ENCODE data around the gene TMEM144. TPM values are rescaled to one million over a fixed set of nuclear protein-coding genes. Genes with fewer than 3 reads are reported as not detected.

The TMEM144 gene
- total RNA-seq, 4 donors from 2014 or later: 3.4 to 12.8 (median 9.5) TPM

DNA sequence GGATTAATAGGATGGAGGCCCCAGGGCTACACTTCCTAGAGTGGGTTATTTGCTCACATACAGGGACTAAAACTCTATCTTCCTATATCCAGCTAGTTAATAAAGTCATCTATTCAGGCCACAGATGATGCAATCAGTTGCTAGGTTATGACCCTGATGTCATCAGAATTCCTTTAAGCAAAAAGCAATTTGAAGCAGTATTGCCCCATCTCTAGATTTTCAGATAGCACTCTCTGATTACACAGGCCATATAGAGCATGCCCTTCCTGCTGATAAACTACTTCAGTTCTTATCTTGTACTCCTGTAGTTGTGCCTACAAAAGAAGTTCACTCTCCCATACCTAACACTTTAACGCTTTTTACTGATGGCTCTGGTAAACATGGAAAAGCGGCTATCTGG is 84.8 kb downstream of the TMEM144 start:
- TF ChIP-seq POLR2A (IDR thresholded peaks at IDR 0.05): no peak
- TF ChIP-seq, protein P1, sequence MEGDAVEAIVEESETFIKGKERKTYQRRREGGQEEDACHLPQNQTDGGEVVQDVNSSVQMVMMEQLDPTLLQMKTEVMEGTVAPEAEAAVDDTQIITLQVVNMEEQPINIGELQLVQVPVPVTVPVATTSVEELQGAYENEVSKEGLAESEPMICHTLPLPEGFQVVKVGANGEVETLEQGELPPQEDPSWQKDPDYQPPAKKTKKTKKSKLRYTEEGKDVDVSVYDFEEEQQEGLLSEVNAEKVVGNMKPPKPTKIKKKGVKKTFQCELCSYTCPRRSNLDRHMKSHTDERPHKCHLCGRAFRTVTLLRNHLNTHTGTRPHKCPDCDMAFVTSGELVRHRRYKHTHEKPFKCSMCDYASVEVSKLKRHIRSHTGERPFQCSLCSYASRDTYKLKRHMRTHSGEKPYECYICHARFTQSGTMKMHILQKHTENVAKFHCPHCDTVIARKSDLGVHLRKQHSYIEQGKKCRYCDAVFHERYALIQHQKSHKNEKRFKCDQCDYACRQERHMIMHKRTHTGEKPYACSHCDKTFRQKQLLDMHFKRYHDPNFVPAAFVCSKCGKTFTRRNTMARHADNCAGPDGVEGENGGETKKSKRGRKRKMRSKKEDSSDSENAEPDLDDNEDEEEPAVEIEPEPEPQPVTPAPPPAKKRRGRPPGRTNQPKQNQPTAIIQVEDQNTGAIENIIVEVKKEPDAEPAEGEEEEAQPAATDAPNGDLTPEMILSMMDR (IDR thresholded peaks at IDR 0.05): no peak
- H3K4me1 ChIP-seq: no peaks in the 10 kb centered on the region
- DNase-seq: no peak
- intact Hi-C loops (cut with DNase I): no loop called here
- H3K36me3 ChIP-seq: no peaks in the 10 kb centered on the region
- 80 to 84% methylated on average over 2 of the region's 2 CpGs for WGBS, 2 donors
- no peaks in the 10 kb centered on the region for H3K9me3 ChIP-seq
- no peaks in the 10 kb centered on the region for H3K27me3 ChIP-seq
- no peak overlapping the region for H3K27ac ChIP-seq
- no peak overlapping the region for H3K4me3 ChIP-seq

DNA sequence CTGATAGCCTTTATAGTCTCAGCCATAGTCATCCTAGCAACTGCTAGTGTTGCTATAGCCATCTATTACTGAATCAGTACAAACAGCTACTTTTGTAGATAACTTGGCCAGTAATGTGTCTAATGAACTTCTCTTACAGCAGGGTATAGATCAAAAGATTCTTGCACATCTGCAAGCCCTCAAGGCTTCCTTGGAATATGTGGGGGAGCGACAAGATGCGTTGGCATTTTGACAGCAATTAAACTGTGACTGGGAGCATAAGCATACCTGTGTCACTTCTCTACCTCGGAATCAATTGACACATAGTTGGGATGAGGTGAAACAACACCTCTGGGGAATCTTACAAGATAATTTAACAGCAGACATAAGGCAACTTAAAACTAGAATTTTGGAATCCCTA is 87.6 kb downstream of the TMEM144 start:
- no peaks in the 10 kb centered on the region for H3K36me3 ChIP-seq
- no peaks in the 10 kb centered on the region for H3K9me3 ChIP-seq
- no peaks in the 10 kb centered on the region for H3K4me1 ChIP-seq
- H3K4me3 ChIP-seq: no peak overlapping the region
- H3K27ac ChIP-seq: no peak overlapping the region
- TF ChIP-seq POLR2A (IDR thresholded peaks at IDR 0.05): no peak
- TF ChIP-seq, protein P1 (IDR thresholded peaks at IDR 0.05): no peak
- H3K27me3 ChIP-seq: no peaks in the 10 kb centered on the region
- DNase-seq: no peak
- intact Hi-C loops (cut with DNase I): no loop called here
- 29 to 66% methylated on average over 1 to 3 of the region's 3 CpGs for WGBS, 2 donors

DNA sequence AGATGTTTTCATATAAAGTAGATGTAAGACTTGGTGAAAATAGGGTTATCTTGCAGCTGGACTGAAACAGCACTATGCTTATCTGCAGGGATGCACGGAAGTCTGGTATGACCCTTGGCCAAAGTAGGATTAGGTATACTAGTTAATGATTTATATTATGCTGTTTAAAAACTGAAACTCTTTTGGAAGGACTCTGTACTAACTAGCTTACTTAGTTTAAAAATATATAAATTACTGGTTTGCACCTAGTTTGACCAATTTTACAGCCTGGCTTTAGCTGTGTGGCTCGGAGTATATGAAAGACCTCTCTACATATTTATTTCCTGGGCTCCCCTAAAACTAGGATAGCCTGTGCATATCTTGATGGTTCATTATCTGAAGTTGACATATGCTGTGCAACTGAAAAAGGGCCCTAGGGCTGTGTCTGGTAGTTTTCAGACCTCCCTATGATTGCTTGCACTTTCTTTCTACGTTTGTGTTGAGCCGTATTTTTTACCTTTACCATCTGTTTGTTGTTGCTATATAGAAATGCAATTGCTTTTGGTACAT is 89.2 kb downstream of the TMEM144 start:
- no peaks in the 10 kb centered on the region for H3K4me1 ChIP-seq
- no peak overlapping the region for H3K4me3 ChIP-seq
- TF ChIP-seq, protein P1 (IDR thresholded peaks at IDR 0.05): no peak
- no peak for TF ChIP-seq POLR2A (IDR thresholded peaks at IDR 0.05)
- no peak for DNase-seq
- H3K9me3 ChIP-seq: no peaks in the 10 kb centered on the region
- no peaks in the 10 kb centered on the region for H3K27me3 ChIP-seq
- intact Hi-C loops (cut with DNase I): no loop called here
- 61 to 71% methylated on average over 4 of the region's 4 CpGs for WGBS, 2 donors
- H3K36me3 ChIP-seq: no peaks in the 10 kb centered on the region
- H3K27ac ChIP-seq: no peak overlapping the region

DNA sequence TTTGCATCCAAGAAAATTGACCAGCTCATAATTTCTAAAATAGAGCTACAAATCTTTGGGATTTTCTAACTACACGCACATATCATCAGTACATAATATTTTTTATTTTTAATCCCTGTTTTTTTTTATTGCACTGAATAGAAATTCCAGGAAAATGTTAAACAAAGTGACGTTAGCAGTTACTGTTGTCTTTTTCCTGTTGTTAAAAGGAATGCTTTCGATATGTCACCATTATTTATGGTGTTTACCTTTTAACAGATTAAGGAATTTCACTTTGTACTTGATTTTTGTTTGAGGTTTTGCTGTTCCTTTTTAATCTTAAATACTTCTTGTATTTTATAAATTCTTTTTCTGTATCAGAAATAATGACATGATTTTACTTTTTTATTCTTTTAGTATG is 89.7 kb downstream of the TMEM144 start:
- Histone ChIP-seq H3K27ac (no peak overlapping the region), H3K27me3 (no peaks in the 10 kb centered on the region), H3K36me3 (no peaks in the 10 kb centered on the region), H3K4me3 (no peak overlapping the region), H3K9me3 (no peaks in the 10 kb centered on the region), H3K4me1 (no peaks in the 10 kb centered on the region)
- intact Hi-C loops (cut with DNase I): no loop called here
- 16 to 30% methylated on average over 3 of the region's 3 CpGs for WGBS, 2 donors
- no peak for DNase-seq
- TF ChIP-seq, protein P1 (IDR thresholded peaks at IDR 0.05): no peak
- no peak for TF ChIP-seq POLR2A (IDR thresholded peaks at IDR 0.05)

DNA sequence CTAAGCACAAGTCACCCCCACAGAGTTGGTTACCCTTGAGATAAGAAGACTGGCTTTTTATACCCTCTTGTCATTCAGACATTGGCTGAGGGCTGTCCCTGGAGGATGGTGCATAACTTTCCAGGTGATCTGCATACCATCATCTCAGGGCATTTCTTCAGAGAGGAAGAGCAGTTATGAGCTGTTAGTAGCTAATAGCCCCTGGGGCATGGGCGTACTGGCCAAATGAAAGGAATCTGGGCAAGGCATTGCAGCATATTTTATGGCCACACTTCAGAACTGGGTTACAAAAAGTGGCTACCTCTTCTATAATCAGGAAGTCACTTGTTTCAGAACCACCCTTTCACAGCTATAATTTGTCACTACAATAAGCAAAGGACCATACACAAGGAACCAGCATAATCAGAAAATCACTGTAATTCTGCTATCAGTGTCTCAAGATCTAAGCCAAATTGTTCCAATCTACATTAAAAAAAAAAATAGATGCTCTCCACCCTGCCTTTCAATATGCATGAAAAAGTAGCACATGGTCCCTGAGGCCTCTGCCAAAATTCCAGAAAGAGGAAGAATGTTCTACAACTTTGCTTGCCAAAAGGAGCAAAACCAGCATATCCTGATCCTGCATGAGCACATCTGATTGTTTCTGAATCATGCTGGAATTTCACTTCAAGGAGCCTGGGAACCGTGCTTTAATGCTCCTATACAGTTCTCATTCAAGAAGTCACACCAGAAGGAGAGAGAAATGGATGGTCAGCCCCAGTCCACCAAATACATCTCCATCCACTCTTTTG is 92.0 kb downstream of the TMEM144 start:
- 27 to 38% methylated on average over 2 of the region's 2 CpGs for WGBS, 2 donors
- no peak for DNase-seq

More for the DNA sequence above, 92.0 kb downstream of the TMEM144 start:
- Histone ChIP-seq H3K9me3 (no peaks in the 10 kb centered on the region), H3K36me3 (no peaks in the 10 kb centered on the region), H3K4me3 (no peak overlapping the region), H3K27ac (no peak overlapping the region), H3K4me1 (no peaks in the 10 kb centered on the region), H3K27me3 (no peaks in the 10 kb centered on the region)
- intact Hi-C loops (cut with DNase I): no loop called here
- TF ChIP-seq POLR2A (IDR thresholded peaks at IDR 0.05): no peak
- TF ChIP-seq, protein P1 (IDR thresholded peaks at IDR 0.05): no peak
